Fibroblast of lung (primary cell): ENCODE results near the gene GHRL.

ENCODE experiments used
- CTCF ChIP-seq, 2 donors: IDR thresholded peaks in 1 of 2; conservative IDR thresholded peaks in 1 of 2; 1 replicate in 1 of 2; 2 replicates in 1 of 2; pipeline ENCODE4 v1.5.1; 2011 to 2012; ENCODE audit warnings: low read length in 2 of 2, control low read depth in 1 of 2, inconsistent platforms in 1 of 2, low read depth in 1 of 2, mild to moderate bottlenecking in 1 of 2
- EZH2 ChIP-seq: IDR thresholded peaks from 2 replicates; pipeline ENCODE4 v1.5.1; 2012; ENCODE audit warnings: low read length, control low read depth, mild to moderate bottlenecking; ENCODE audit errors: missing control alignments

GRCh38 chr3:10240799-10241198 is 51.9 kb downstream of the GHRL start:
- no peak for TF ChIP-seq EZH2
- no peak for TF ChIP-seq CTCF (conservative IDR thresholded peaks at IDR 0.05 in 1 of 2, IDR thresholded peaks at IDR 0.05 in 1 of 2; ENCODE audit: low read depth in 1 of 2, low read length in 2 of 2)
